ENCODE measurements around the gene WDFY1. TPM values are rescaled to one million over a fixed set of nuclear protein-coding genes. Genes with fewer than 3 reads are reported as not detected.

WDFY1 gene
- total RNA-seq, 1 donor from 2014 or later, result 41.1 TPM

GRCh38 chr2:223920109-223920508, 25.0 kb downstream of the WDFY1 start:
- Mint-ChIP-seq H3K4me3 (no peak overlapping the region), H3K27ac (ENCODE audit: unreplicated experiment) (no peak overlapping the region), H3K36me3 (ENCODE audit: low read depth) (peaks cover 22% of the 10 kb centered on the region), H3K27me3 (ENCODE audit: low read depth) (no peaks in the 10 kb centered on the region), H3K9me3 (peaks cover 4% of the 10 kb centered on the region), H3K4me1 (no peaks in the 10 kb centered on the region)
- no peak for TF ChIP-seq CTCF (conservative IDR thresholded peaks at IDR 0.05)
- DNase-seq (ENCODE audit: low read depth, low spot score), result no peak

GRCh38 chr2:223918671-223919134, 26.4 kb downstream of the WDFY1 start:
- no peak for TF ChIP-seq CTCF (conservative IDR thresholded peaks at IDR 0.05)
- H3K27ac Mint-ChIP-seq (ENCODE audit: unreplicated experiment), result no peak overlapping the region
- H3K4me3 Mint-ChIP-seq, result no peak overlapping the region
- no peak for DNase-seq (ENCODE audit: low read depth, low spot score)
- no peaks in the 10 kb centered on the region for H3K4me1 Mint-ChIP-seq
- peaks cover 18% of the 10 kb centered on the region for H3K36me3 Mint-ChIP-seq (ENCODE audit: low read depth)
- no peaks in the 10 kb centered on the region for H3K27me3 Mint-ChIP-seq (ENCODE audit: low read depth)
- H3K9me3 Mint-ChIP-seq, result no peaks in the 10 kb centered on the region

GRCh38 chr2:223916181-223916920, 28.8 kb downstream of the WDFY1 start:
- Mint-ChIP-seq H3K4me3 (no peak overlapping the region), H3K4me1 (no peaks in the 10 kb centered on the region), H3K27me3 (ENCODE audit: low read depth) (no peaks in the 10 kb centered on the region), H3K9me3 (no peaks in the 10 kb centered on the region), H3K27ac (ENCODE audit: unreplicated experiment) (no peak overlapping the region), H3K36me3 (ENCODE audit: low read depth) (peaks cover 13% of the 10 kb centered on the region)
- DNase-seq (ENCODE audit: low read depth, low spot score), result no peak
- TF ChIP-seq CTCF (conservative IDR thresholded peaks at IDR 0.05), result no peak

GRCh38 chr2:223915071-223915470, 30.1 kb downstream of the WDFY1 start:
- no peaks in the 10 kb centered on the region for H3K27me3 Mint-ChIP-seq (ENCODE audit: low read depth)

GRCh38 chr2:223914324-223914723, 30.8 kb downstream of the WDFY1 start:
- DNase-seq (ENCODE audit: low read depth, low spot score), result no peak
- Mint-ChIP-seq H3K27ac (ENCODE audit: unreplicated experiment) (no peak overlapping the region), H3K4me3 (no peak overlapping the region), H3K9me3 (no peaks in the 10 kb centered on the region), H3K27me3 (ENCODE audit: low read depth) (no peaks in the 10 kb centered on the region), H3K4me1 (peaks cover 8% of the 10 kb centered on the region), H3K36me3 (ENCODE audit: low read depth) (peaks cover 16% of the 10 kb centered on the region)
- TF ChIP-seq CTCF (conservative IDR thresholded peaks at IDR 0.05), result no peak

More at GRCh38 chr2:223915071-223915470, 30.1 kb downstream of the WDFY1 start:
- H3K4me3 Mint-ChIP-seq, result no peak overlapping the region
- peaks cover under 1% of the 10 kb centered on the region for H3K4me1 Mint-ChIP-seq
- TF ChIP-seq CTCF (conservative IDR thresholded peaks at IDR 0.05), result no peak
- H3K9me3 Mint-ChIP-seq, result no peaks in the 10 kb centered on the region
- H3K27ac Mint-ChIP-seq (ENCODE audit: unreplicated experiment), result no peak overlapping the region
- H3K36me3 Mint-ChIP-seq (ENCODE audit: low read depth), result peaks cover 13% of the 10 kb centered on the region
- no peak for DNase-seq (ENCODE audit: low read depth, low spot score)
